HCT116 (cell line): ENCODE data around the gene TMEM144. TPM values are rescaled to one million over a fixed set of nuclear protein-coding genes. Genes with fewer than 3 reads are reported as not detected.

ENCODE experiments used
- ATAC-seq: fragments of 200-7000 bp; cut with Tn5 transposase; 2 replicates; pipeline ENCODE4 v1.9.1; 2020; ENCODE audit warnings: mild to moderate bottlenecking, moderate library complexity
- BruUV-seq: library from RNA; stranded (reverse); fragments of 400-500 nt; replicated peaks from 2 replicates; lab custom pipeline; 2021; lab: Mats Ljungman, UMichigan
- CTCF ChIA-PET: fragments of 300-600 bp; sonication (Branson Sonifier 250); formaldehyde crosslinking; loops from one replicate; lab custom pipeline; 2021; ENCODE audit warnings: antibody characterized with exemption; lab: Charles Lee
- POLR2A ChIA-PET: fragments of 300-600, 350-600 bp; sonication (Branson Sonifier 250); formaldehyde crosslinking; loops from one replicate; lab custom pipeline; 2021; ENCODE audit warnings: antibody characterized with exemption; lab: Charles Lee
- RAD21 ChIA-PET, 2 experiments: fragments of 300-600 bp; sonication (Branson Sonifier 250); formaldehyde crosslinking; loops; one replicate each; lab custom pipeline; 2023; ENCODE audit warnings: low total read pairs in 2 of 2; ENCODE audit not compliant: uncharacterized antibody in 2 of 2, unreplicated experiment in 2 of 2, low non-redundant PET in 1 of 2; lab: Charles Lee
- DNase-seq: peaks from one replicate; pipeline ENCODE4 v3.0.0-alpha.2; 2010; ENCODE audit warnings: low read depth, low spot score
- H2AFZ ChIP-seq: fragments of 200-600 bp; shearing (Covaris generic), sonication (generic); 2 replicates; pipeline ENCODE4 v1.6.1; 2017; ENCODE audit warnings: low read depth, mixed run types, mixed read lengths, antibody characterized with exemption, low read length; ENCODE audit not compliant: poor library complexity, severe bottlenecking
- H3K27ac ChIP-seq: 2 replicates; pipeline ENCODE4 v1.5.1; 2012; ENCODE audit warnings: low read depth, low read length
- H3K27me3 ChIP-seq: fragments of 200-600 bp; sonication (generic); 2 replicates; pipeline ENCODE4 v1.6.1; 2016; ENCODE audit warnings: mixed run types, low read length, mixed read lengths; ENCODE audit not compliant: insufficient read depth
- H3K36me3 ChIP-seq, 2 experiments: fragments of 200-500 bp in 1 of 2; fragments of 200-600 bp in 1 of 2; sonication (Bioruptor generic) in 1 of 2; sonication (generic) in 1 of 2; 2 replicates each; pipeline versions ENCODE4 v1.5.1 to v1.6.1; 2014 to 2016; ENCODE audit warnings: low read length in 2 of 2, inconsistent platforms in 1 of 2, mixed read lengths in 1 of 2, mixed run types in 1 of 2; ENCODE audit not compliant: insufficient read depth in 2 of 2, control insufficient read depth in 1 of 2
- H3K4me1 ChIP-seq, 2 experiments: fragments of 200-600 bp in 1 of 2; sonication (generic) in 1 of 2; 2 replicates each; pipeline versions ENCODE4 v1.5.1 to v1.6.1; 2012 to 2017; ENCODE audit warnings: low read length in 2 of 2, inconsistent platforms in 1 of 2, mild to moderate bottlenecking in 1 of 2, mixed read lengths in 1 of 2, mixed run types in 1 of 2, moderate library complexity in 1 of 2; ENCODE audit not compliant: insufficient read depth in 2 of 2, control insufficient read depth in 1 of 2
- H3K4me2 ChIP-seq: fragments of 200-600 bp; sonication (generic); 2 replicates; pipeline ENCODE4 v1.6.1; 2017; ENCODE audit warnings: mixed run types, low read length, mixed read lengths
- H3K4me3 ChIP-seq, 2 experiments: fragments of 200-600 bp in 1 of 2; sonication (generic) in 1 of 2; replicated peaks in 1 of 2; 2 replicates each; pipeline ENCODE4 v1.5.1; 2011 to 2016; ENCODE audit warnings: low read length in 2 of 2, control low read depth in 1 of 2, low read depth in 1 of 2, mild to moderate bottlenecking in 1 of 2, mixed read lengths in 1 of 2, mixed run types in 1 of 2
- H3K79me2 ChIP-seq: fragments of 200-600 bp; sonication (generic); 2 replicates; pipeline ENCODE4 v1.6.1; 2017; ENCODE audit warnings: mild to moderate bottlenecking, mixed run types, low read length, moderate library complexity, mixed read lengths; ENCODE audit not compliant: insufficient read depth
- H3K9ac ChIP-seq: fragments of 200-600 bp; sonication (generic); 2 replicates; pipeline ENCODE4 v1.6.1; 2016; ENCODE audit warnings: low read length, mixed read lengths
- H3K9me2 ChIP-seq: fragments of 200-600 bp; sonication (generic), shearing (Covaris generic); 2 replicates; pipeline ENCODE4 v1.6.1; 2017; ENCODE audit warnings: mixed run types, mild to moderate bottlenecking, moderate library complexity; ENCODE audit not compliant: insufficient read depth
- H3K9me3 ChIP-seq, 2 experiments: fragments of 200-500 bp in 1 of 2; fragments of 200-600 bp in 1 of 2; sonication (Bioruptor generic) in 1 of 2; sonication (generic) in 1 of 2; 2 replicates each; pipeline ENCODE4 v1.6.1; 2014 to 2017; ENCODE audit warnings: low read length in 2 of 2, mixed read lengths in 2 of 2, inconsistent platforms in 1 of 2, low read depth in 1 of 2, mild to moderate bottlenecking in 1 of 2, mixed run types in 1 of 2, moderate library complexity in 1 of 2; ENCODE audit not compliant: control insufficient read depth in 1 of 2, insufficient read depth in 1 of 2
- H4K20me1 ChIP-seq: fragments of 200-600 bp; sonication (generic), shearing (Covaris generic); 2 replicates; pipeline ENCODE4 v1.6.1; 2017; ENCODE audit warnings: mixed run types, mild to moderate bottlenecking, moderate library complexity; ENCODE audit not compliant: insufficient read depth
- CBX3 ChIP-seq: IDR thresholded peaks from 2 replicates; pipeline ENCODE4 v1.6.1; 2012; ENCODE audit warnings: low read depth
- CEBPB ChIP-seq: IDR thresholded peaks from 2 replicates; pipeline ENCODE4 v1.6.1; 2012; ENCODE audit warnings: low read depth
- EGR1 ChIP-seq: IDR thresholded peaks from 2 replicates; pipeline ENCODE4 v1.6.1; 2012; ENCODE audit warnings: low read depth
- ELF1 ChIP-seq: IDR thresholded peaks from 2 replicates; pipeline ENCODE4 v1.6.1; 2012; ENCODE audit warnings: low read depth, borderline replicate concordance
- EZH2 ChIP-seq: fragments of 200-600 bp; sonication (generic); IDR thresholded peaks from 2 replicates; pipeline ENCODE4 v1.6.1; 2017; ENCODE audit warnings: antibody characterized with exemption, mixed run types
- POLR2AphosphoS5 ChIP-seq: IDR thresholded peaks from 2 replicates; pipeline ENCODE4 v1.6.1; 2011; ENCODE audit warnings: mild to moderate bottlenecking, low read depth, low read length, moderate library complexity
- RAD21 ChIP-seq: IDR thresholded peaks from 2 replicates; pipeline ENCODE4 v1.6.1; 2012; ENCODE audit warnings: low read depth, mild to moderate bottlenecking
- SIN3A ChIP-seq: IDR thresholded peaks from 2 replicates; pipeline ENCODE4 v1.6.1; 2012; ENCODE audit warnings: low read depth
- SP1 ChIP-seq: IDR thresholded peaks from 2 replicates; pipeline ENCODE4 v1.6.1; 2012; ENCODE audit warnings: low read depth
- ZFX ChIP-seq: fragments of 450-650 bp; IDR thresholded peaks from 2 replicates; pipeline ENCODE4 v1.6.1; 2017
- intact Hi-C: fragments of 100-400 bp; cut with micrococcal nuclease; formaldehyde crosslinking; loops from 2 replicates; pipeline ENCODE4 v1.10.0; 2022
- total RNA-seq: library from RNA; stranded (reverse); gene quantifications from one replicate; pipeline ENCODE4 v1.2.1, GENCODE V29; 2021; ENCODE audit not compliant: unreplicated experiment
- TF ChIP-seq, protein P1 (sequence below): IDR thresholded peaks from 2 replicates; pipeline ENCODE4 v1.6.1; 2011; ENCODE audit warnings: mild to moderate bottlenecking, low read length, moderate library complexity; ENCODE audit not compliant: insufficient replicate concordance; ENCODE audit errors: extremely low read depth
- TF ChIP-seq, protein P2 (sequence below): IDR thresholded peaks from 2 replicates; pipeline ENCODE4 v1.6.1; 2012; ENCODE audit warnings: low read depth

TMEM144 gene
- total RNA-seq, 1 experiment from 2014 or later = 12.9 TPM

DNA sequence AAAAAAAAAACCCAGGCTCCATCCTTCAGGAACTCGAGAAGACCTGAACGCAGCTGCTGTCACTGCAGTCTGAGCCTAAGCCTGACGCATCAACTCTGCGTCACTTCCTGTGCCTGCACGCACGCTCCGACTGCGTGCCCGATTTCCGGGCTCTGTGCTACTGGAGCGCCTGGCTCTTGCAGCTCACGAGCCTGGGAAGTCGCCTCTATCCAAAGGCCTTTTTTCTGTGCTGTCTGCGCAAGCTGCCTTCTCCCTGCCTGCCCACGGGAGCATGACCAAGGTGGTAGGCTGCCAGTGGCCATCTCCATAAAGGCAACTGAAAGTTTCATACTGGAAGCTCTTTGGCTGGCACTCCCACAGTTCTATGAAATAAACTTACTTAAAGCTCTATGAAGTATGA lies 27.6 kb upstream of the TMEM144 start:
- intact Hi-C loops = no loop called here
- RAD21 ChIA-PET = no interaction called here
- no peaks in the 10 kb centered on the region for H3K79me2 ChIP-seq
- no peak overlapping the region for H3K4me3 ChIP-seq
- no peak overlapping the region for H3K9ac ChIP-seq
- no peaks in the 10 kb centered on the region for H3K36me3 ChIP-seq
- ATAC-seq = no peak
- no peaks in the 10 kb centered on the region for H3K4me1 ChIP-seq
- H3K4me2 ChIP-seq = no peak overlapping the region
- POLR2A ChIA-PET = no interaction called here
- H3K9me3 ChIP-seq = no peaks in the 10 kb centered on the region
- no peaks in the 10 kb centered on the region for H4K20me1 ChIP-seq
- peak overlapping the region; percentile 19 for H2AFZ ChIP-seq
- no peaks in the 10 kb centered on the region for H3K27me3 ChIP-seq
- BruUV-seq = no TSS peak
- no peaks in the 10 kb centered on the region for H3K9me2 ChIP-seq
- no peak for DNase-seq
- no peak overlapping the region for H3K27ac ChIP-seq
- CTCF ChIA-PET = interaction anchor here (0.7 to 1.4 kb wide), 2 partner anchors 9 to 11 kb away, joined by 3 to 4 read pairs; no protein-coding TSS in a partner anchor
- no peak for TF ChIP-seq POLR2AphosphoS5
- no peak for TF ChIP-seq RAD21
- TF ChIP-seq EZH2 = no peak
- TF ChIP-seq ZFX = no peak
- no peak for TF ChIP-seq ELF1
- no peak for TF ChIP-seq SP1
- TF ChIP-seq, protein P1, sequence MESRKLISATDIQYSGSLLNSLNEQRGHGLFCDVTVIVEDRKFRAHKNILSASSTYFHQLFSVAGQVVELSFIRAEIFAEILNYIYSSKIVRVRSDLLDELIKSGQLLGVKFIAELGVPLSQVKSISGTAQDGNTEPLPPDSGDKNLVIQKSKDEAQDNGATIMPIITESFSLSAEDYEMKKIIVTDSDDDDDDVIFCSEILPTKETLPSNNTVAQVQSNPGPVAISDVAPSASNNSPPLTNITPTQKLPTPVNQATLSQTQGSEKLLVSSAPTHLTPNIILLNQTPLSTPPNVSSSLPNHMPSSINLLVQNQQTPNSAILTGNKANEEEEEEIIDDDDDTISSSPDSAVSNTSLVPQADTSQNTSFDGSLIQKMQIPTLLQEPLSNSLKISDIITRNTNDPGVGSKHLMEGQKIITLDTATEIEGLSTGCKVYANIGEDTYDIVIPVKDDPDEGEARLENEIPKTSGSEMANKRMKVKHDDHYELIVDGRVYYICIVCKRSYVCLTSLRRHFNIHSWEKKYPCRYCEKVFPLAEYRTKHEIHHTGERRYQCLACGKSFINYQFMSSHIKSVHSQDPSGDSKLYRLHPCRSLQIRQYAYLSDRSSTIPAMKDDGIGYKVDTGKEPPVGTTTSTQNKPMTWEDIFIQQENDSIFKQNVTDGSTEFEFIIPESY = no peak
- TF ChIP-seq, protein P2, sequence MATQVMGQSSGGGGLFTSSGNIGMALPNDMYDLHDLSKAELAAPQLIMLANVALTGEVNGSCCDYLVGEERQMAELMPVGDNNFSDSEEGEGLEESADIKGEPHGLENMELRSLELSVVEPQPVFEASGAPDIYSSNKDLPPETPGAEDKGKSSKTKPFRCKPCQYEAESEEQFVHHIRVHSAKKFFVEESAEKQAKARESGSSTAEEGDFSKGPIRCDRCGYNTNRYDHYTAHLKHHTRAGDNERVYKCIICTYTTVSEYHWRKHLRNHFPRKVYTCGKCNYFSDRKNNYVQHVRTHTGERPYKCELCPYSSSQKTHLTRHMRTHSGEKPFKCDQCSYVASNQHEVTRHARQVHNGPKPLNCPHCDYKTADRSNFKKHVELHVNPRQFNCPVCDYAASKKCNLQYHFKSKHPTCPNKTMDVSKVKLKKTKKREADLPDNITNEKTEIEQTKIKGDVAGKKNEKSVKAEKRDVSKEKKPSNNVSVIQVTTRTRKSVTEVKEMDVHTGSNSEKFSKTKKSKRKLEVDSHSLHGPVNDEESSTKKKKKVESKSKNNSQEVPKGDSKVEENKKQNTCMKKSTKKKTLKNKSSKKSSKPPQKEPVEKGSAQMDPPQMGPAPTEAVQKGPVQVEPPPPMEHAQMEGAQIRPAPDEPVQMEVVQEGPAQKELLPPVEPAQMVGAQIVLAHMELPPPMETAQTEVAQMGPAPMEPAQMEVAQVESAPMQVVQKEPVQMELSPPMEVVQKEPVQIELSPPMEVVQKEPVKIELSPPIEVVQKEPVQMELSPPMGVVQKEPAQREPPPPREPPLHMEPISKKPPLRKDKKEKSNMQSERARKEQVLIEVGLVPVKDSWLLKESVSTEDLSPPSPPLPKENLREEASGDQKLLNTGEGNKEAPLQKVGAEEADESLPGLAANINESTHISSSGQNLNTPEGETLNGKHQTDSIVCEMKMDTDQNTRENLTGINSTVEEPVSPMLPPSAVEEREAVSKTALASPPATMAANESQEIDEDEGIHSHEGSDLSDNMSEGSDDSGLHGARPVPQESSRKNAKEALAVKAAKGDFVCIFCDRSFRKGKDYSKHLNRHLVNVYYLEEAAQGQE = no peak
- TF ChIP-seq SIN3A = no peak
- no peak for TF ChIP-seq EGR1
- no peak for TF ChIP-seq CEBPB
- no peak for TF ChIP-seq CBX3
- TF ChIP-seq, all 23 proteins: peak for 0
